Cerebellar cortex (tissue), 1 donor: ENCODE results near the gene KCNB1.

Source experiments
- DNase-seq: peaks from one replicate; pipeline ENCODE4 v3.0.0-alpha.2; 2015; ENCODE audit warnings: low spot score

KCNB1 gene

GRCh38 chr20:49469060-49469459, 13.4 kb downstream of the KCNB1 start:
- no peak for DNase-seq

DNA sequence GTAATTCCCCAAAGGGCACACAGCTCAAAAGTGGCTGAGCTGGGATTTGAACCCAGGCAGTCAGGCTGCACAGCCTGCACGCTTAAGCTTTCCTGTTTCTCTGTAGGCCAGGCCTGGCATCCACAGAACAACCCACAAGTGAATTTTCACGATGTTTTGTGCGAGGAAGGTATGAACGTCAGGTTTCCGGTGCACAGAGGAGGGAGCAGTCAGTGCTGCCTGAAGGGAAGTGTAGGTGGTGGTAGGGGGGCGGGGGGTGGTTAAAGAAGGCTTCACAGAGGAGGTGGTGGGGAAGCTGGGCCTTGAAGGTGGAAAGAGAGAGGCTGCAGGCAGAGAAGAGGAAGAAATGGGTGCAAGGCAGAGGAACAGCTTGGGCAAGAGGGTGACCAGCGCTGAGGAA, 14.1 kb downstream of the KCNB1 start:
- DNase-seq = no peak

GRCh38 chr20:49466114-49466912, 16.2 kb downstream of the KCNB1 start:
- no peak for DNase-seq

- DNase-seq = no peak
Measured at GRCh38 chr20:49464556-49464955, 17.9 kb downstream of the KCNB1 start.

DNA sequence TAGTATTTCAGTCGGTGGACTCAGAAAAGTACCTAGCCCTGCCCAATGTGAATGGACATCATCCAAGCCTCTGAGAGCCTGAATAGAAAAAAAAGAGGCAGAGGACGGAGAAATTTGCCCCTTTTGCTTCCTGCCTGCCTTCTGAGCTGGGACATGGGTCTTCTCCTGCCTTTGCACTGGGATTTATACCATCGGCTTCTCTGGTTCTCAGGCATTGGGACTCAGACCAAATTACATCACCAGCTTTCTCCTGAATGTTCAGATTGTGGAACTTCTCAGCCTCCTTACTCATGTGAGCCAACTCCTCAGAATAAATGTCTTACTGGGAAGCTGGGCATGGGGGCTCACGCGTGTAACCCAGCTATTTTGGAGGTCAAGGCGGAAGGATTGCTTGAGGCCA, 19.8 kb downstream of the KCNB1 start:
- DNase-seq = no peak

- DNase-seq = no peak
Measured at GRCh38 chr20:49461894-49462620, 20.4 kb downstream of the KCNB1 start.

DNA sequence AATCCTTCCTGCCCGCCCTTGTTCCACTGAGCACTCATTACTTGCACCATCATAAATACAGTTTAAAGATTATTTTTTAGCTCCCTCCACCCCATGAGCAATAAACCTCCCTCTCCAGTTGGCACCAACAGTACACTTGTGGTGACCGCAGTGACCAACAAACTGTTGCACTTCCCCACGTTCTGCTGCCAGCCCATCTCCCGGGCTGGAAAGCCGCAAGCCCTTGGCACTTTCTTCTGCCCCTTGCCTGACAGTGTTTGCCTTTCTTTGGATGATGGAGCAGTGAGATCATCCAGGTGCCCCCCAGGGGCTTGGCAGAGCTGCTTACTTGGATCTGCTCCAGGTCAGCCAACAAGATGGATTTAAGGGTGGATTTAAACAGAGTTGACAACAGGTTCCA, 21.6 kb downstream of the KCNB1 start:
- peak; percentile 29 for DNase-seq

- DNase-seq = no peak
Measured at GRCh38 chr20:49460131-49460530, 22.3 kb downstream of the KCNB1 start.

DNA sequence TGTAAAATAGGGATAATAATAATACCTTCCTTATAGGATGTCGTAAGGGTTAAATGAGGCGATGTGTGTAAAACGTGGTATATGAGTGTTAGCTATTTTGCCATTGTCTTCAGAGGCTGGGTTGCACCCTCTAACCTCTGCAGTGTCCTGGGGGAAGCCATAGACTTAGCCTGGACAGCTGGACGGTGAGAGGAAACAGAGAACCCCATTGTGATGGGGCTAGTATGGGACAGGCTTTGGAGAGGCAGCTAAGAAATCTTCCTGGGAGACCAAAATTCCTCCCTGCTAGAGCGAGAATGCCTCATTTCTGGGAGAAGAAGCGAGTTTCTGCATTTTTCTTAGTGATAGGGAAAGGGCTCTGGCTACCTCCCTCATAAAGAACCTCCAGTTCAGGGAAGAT, 22.8 kb downstream of the KCNB1 start:
- DNase-seq = no peak

DNA sequence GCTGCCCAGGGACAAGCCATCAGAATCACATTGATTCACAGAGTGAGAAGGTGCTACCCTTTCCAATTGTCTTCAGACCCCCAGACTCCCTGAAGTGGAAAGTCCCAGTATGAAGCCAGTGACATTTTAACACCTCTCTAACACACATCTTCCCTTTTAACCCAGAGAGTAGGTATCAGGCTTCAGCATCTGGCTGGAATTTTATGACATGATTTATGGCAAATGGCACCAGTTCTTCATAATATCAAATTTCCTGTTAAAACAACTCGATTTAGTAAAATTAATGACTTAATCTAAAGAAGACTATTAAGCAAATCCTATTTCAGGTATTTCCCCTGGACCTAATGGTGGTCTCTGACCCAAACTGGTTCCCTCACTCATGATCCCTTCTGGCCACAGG, 25.0 kb downstream of the KCNB1 start:
- DNase-seq = no peak

GRCh38 chr20:49456646-49457045, 25.8 kb downstream of the KCNB1 start:
- DNase-seq = no peak

DNA sequence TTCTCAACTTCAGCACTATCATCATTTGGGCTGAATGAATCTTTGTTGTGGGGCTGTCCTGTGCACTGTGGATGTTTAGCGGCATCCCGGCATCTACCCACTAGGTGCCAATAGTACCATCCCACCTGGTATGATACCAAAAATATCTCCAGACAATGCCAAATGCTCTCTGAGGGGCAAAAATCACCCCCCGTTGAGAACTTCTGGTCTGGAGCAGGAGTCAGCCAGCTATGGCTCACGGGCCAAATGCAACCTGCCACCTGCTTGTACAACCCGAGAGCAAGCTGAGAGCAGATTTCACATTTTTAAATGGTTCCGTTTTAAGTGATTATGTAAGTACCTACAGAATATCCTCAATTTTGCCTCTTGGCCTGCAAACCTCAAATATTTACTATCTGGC, 26.8 kb downstream of the KCNB1 start:
- DNase-seq = peak; percentile 95

DNA sequence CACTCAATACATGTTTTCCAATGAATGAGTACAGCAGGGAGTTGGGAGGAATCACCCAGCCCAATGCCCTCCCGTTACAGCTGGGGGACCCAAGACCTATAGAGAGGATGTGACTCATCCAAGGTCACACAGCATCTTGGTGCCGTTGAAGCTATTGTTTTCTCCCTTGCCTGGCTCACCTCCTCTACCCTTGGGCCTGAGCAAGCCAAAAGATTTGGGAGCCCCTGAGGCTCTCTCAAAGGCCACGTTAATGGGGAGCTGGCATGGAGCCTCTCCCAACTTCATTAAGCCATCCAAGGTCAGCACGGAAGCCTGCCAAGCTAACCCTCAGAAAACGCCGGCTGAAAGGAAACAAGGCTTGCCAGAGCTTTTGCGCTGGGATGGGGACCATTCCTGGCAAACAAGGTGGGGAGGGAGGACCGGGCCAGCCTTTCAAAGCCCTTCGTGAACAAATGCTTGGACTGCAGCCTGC, 30.4 kb downstream of the KCNB1 start:
- DNase-seq = peak; percentile 51

- DNase-seq = no peak
Measured at GRCh38 chr20:49450281-49450721, 32.2 kb downstream of the KCNB1 start.

- DNase-seq = no peak
Measured at GRCh38 chr20:49448917-49449316, 33.6 kb downstream of the KCNB1 start.

DNA sequence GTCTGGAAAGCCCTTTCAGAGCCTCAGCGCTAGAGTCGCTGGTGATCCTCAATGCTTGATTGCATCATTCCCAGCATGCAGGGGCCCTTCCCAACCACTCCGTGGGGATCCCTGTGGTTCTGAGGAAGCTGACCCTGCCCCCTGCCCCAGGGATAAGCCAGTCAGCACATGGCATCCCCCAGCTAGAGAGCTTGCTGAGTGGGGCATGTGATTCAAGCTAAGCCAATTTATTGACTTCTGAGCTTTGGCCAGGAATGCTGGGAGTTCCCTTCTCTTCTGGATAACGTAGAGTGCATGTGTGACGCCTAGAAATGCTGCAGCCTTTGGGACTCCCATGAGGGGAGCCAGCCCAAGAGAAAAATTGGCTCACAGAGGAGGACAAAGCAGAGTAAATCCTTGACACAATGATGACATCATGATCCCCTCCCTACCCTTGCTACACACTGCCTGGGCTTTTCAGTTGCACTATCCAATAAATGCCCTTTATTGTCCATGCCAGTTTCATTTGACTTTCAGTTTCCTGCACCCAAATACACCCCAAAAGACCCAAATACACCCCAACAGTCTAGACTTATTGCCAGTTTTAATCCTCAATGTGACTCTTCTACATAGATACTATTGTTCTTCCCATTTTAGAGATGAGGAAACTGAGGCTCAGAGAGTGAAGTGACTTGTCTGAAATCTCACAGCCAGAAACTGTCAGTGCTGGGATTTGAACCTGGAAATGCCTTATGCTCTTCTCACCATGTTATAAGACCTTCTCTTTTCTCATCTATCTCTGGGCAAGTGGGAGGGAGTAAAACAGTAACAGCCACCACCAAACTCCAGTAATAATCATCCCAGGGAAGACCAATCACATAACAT, 34.3 kb downstream of the KCNB1 start:
- DNase-seq = no peak

DNA sequence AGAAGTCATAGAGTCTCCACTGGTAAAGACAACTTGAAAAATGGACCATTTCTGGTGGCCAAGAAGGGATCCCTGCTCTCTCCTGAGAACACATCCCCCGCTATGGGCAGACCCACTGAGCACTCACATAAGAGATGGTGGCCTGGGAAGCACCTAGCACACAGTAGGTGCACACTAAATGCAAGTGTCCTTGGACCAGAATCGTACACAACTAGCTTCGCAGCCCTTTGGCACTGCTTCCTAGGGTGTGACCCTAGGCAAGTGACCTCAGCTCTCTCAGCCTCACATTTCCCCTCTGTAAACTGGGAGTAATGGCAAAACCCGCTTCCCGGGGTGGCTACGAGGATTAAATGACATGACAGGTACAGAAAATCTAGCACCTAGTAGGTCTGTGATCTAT, 35.1 kb downstream of the KCNB1 start:
- DNase-seq = no peak

- DNase-seq = no peak
Measured at GRCh38 chr20:49446808-49447207, 35.7 kb downstream of the KCNB1 start.

- DNase-seq = no peak
Measured at GRCh38 chr20:49446080-49446479, 36.4 kb downstream of the KCNB1 start.

DNA sequence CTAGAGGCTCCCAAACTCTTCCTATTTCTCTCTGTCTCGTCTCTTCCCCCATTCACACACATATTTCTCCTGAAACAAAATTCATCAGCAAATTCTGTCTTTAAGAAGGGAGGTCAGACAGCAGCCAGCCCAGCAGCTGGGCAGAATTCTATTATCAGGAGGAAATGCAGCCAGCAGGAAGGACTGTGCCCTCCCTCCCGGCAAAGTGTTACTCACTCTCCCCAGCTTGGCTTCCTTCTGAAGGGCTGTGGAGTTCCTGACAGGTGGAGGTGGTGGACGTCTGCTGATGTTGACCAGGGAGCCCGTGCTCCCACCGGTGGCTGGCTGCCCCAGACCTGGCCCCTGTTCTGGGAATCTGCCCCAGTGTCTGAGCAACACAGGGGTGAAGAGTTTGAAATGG, 37.3 kb downstream of the KCNB1 start:
- DNase-seq = no peak

GRCh38 chr20:49444553-49444990, 37.9 kb downstream of the KCNB1 start:
- no peak for DNase-seq

DNA sequence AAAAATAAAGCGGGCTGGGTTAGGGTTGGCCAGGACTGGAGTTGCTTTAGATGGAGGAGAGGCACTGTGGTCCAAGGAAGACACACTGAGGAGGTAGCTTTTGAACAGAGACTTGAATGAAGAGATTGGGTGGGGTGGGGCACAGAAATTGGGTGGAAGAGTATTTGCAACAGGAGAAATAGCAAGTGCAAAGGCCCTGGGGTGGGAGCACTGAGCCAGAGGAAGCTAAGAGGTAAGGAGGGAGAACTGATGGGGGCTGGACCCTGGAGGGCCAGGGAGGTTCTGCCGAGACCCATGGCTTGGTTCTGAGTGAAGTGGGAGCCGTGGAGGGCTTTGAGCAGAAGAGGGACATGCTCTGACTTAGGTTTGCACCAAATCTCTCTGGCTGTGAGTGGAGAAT, 45.4 kb downstream of the KCNB1 start:
- no peak for DNase-seq
